GM18520 (cell line): ENCODE measurements around the gene SMIM12.
A peak's percentile ranks its signal among the peaks of the same experiment; 100 is the strongest.

Experiments used
- ATAC-seq: cut with Tn5 transposase; IDR thresholded peaks from one replicate; pipeline ENCODE4 v1.9.1; 2021; ENCODE audit not compliant: unreplicated experiment

The SMIM12 gene

GRCh38 chr1:34874296-34874952 is 14.9 kb upstream of the SMIM12 start:
- ATAC-seq: no peak

GRCh38 chr1:34872133-34872503 is 12.6 kb upstream of the SMIM12 start:
- ATAC-seq: no peak

GRCh38 chr1:34871443-34872132 is 12.0 kb upstream of the SMIM12 start:
- no peak for ATAC-seq

GRCh38 chr1:34870395-34870794 is 10.8 kb upstream of the SMIM12 start:
- ATAC-seq: no peak

GRCh38 chr1:34869760-34870159 is 10.2 kb upstream of the SMIM12 start:
- no peak for ATAC-seq

GRCh38 chr1:34868230-34869049 is 8.9 kb upstream of the SMIM12 start:
- ATAC-seq: no peak

GRCh38 chr1:34867415-34867814 is 7.9 kb upstream of the SMIM12 start:
- no peak for ATAC-seq

GRCh38 chr1:34866762-34867109 is 7.2 kb upstream of the SMIM12 start:
- no peak for ATAC-seq

GRCh38 chr1:34865981-34866761 is 6.6 kb upstream of the SMIM12 start:
- no peak for ATAC-seq

GRCh38 chr1:34865573-34865972 is 6.0 kb upstream of the SMIM12 start:
- no peak for ATAC-seq

GRCh38 chr1:34864759-34865158 is 5.2 kb upstream of the SMIM12 start:
- no peak for ATAC-seq

GRCh38 chr1:34863501-34863900 is 4.0 kb upstream of the SMIM12 start:
- ATAC-seq: no peak

GRCh38 chr1:34858901-34859445 is 576 bp downstream of the SMIM12 start:
- no peak for ATAC-seq

GRCh38 chr1:34856697-34857096 is 2.9 kb downstream of the SMIM12 start:
- no peak for ATAC-seq

GRCh38 chr1:34852677-34853217 is 6.8 kb downstream of the SMIM12 start:
- peak; percentile 81 for ATAC-seq

GRCh38 chr1:34851431-34852105 is 8.0 kb downstream of the SMIM12 start:
- ATAC-seq: no peak

- ATAC-seq: no peak
These were observed 9.2 kb downstream of the SMIM12 start for GRCh38 chr1:34850382-34850781.

- no peak for ATAC-seq
These were observed 12.5 kb downstream of the SMIM12 start for GRCh38 chr1:34847094-34847493.

GRCh38 chr1:34846265-34846664 is 13.3 kb downstream of the SMIM12 start:
- no peak for ATAC-seq
